Testis (tissue), 3 donors: ENCODE measurements around the gene POLK. TPM values are rescaled to one million over a fixed set of nuclear protein-coding genes. Genes with fewer than 3 reads are reported as not detected.

ENCODE experiments used
- DNase-seq: peaks from one replicate; pipeline ENCODE4 v3.0.0-alpha.2; 2019
- H3K27ac ChIP-seq, 2 donors: fragments of 200-600 bp; sonication (generic); one replicate each; pipeline ENCODE4 v1.5.1; 2019
- H3K27me3 ChIP-seq: fragments of 200-600 bp; sonication (generic); one replicate; pipeline ENCODE4 v1.5.1; 2019
- H3K36me3 ChIP-seq: fragments of 200-600 bp; sonication (generic); one replicate; pipeline ENCODE4 v1.5.1; 2017; ENCODE audit warnings: low read depth; ENCODE audit errors: missing control alignments
- H3K4me1 ChIP-seq: fragments of 200-600 bp; sonication (generic); one replicate; pipeline ENCODE4 v1.5.1; 2019
- H3K4me3 ChIP-seq, 2 donors: fragments of 200-600 bp; sonication (generic); one replicate each; pipeline ENCODE4 v1.5.1; 2017 to 2019
- H3K9me3 ChIP-seq: fragments of 200-600 bp; sonication (generic); one replicate; pipeline ENCODE4 v1.5.1; 2017
- POLR2A ChIP-seq: fragments of 450-650 bp; IDR thresholded peaks from one replicate; pipeline ENCODE4 v1.6.1; 2017; ENCODE audit warnings: antibody characterized with exemption, mild to moderate bottlenecking, moderate library complexity
- WGBS, 2 donors: methylation state at CpG; one replicate each; pipeline ENCODE4 v1.1.5; 2018; 5-methylcytosine and 5-hydroxymethylcytosine counted together
- intact Hi-C: fragments of 100-400 bp; cut with DNase I; formaldehyde crosslinking; loops from one replicate; pipeline ENCODE4 v1.15.1; 2023; ENCODE audit warnings: low total_unique reads
- polyA plus RNA-seq: library from polyadenylated mRNA; stranded (reverse); fragments of 350-450 nt; fragmentation: Illumina TruSeq; extraction: RNeasy Lipid Tissue Mini Kit (QIAGEN cat#74804); gene quantifications from one replicate; pipeline ENCODE4 v1.2.3, GENCODE V29; 2014; ENCODE audit warnings: low read depth, low replicate concordance; ENCODE audit not compliant: insufficient read depth
- total RNA-seq, 2 donors: library from RNA; depleted of rRNA; stranded (reverse); fragments of >200 nt; gene quantifications; one replicate each; pipeline ENCODE4 v1.2.3, GENCODE V29; 2016
- TF ChIP-seq, protein P1 (sequence below), 3 experiments: fragments of 450-650 bp in 2 of 3; fragments of 200-600 bp in 1 of 3; sonication (generic) in 1 of 3; IDR thresholded peaks; one replicate each; pipeline ENCODE4 v1.5.1; 2016 to 2019; ENCODE audit warnings: antibody characterized with exemption in 3 of 3, mild to moderate bottlenecking in 2 of 3, moderate library complexity in 1 of 3

The POLK gene
- total and polyA plus RNA-seq, 3 donors from 2014 or later = 23.3 to 56.7 (median 41.0) TPM

DNA sequence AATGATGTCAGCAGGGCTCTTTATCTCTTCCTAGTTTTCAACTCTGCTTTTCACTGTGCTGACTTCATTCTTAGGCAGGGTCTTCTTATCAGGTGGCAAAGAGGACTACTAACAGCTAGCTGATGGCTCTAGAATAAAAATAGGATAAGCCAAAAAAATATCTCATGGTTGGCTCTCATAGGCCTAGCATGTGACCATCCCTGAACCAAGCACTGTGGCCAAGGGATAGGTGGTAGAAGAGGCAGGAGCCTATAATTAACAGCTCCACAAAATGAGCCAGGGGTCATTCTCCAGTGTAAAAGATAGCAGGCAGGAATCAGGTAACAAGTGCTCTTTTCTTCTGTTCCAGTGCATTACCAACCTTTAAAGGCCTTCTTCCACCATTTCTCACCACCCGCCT, 120.6 kb downstream of the POLK start:
- Histone ChIP-seq H3K9me3 (no peaks in the 10 kb centered on the region), H3K27ac (no peak overlapping the region), H3K27me3 (no peaks in the 10 kb centered on the region), H3K4me1 (no peaks in the 10 kb centered on the region), H3K4me3 (no peak overlapping the region), H3K36me3 (no peaks in the 10 kb centered on the region)
- intact Hi-C loops = no loop called here
- 89 to 100% methylated on average over 1 of the region's 1 CpG for WGBS, 2 donors
- DNase-seq = no peak
- TF ChIP-seq, protein P1, sequence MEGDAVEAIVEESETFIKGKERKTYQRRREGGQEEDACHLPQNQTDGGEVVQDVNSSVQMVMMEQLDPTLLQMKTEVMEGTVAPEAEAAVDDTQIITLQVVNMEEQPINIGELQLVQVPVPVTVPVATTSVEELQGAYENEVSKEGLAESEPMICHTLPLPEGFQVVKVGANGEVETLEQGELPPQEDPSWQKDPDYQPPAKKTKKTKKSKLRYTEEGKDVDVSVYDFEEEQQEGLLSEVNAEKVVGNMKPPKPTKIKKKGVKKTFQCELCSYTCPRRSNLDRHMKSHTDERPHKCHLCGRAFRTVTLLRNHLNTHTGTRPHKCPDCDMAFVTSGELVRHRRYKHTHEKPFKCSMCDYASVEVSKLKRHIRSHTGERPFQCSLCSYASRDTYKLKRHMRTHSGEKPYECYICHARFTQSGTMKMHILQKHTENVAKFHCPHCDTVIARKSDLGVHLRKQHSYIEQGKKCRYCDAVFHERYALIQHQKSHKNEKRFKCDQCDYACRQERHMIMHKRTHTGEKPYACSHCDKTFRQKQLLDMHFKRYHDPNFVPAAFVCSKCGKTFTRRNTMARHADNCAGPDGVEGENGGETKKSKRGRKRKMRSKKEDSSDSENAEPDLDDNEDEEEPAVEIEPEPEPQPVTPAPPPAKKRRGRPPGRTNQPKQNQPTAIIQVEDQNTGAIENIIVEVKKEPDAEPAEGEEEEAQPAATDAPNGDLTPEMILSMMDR (IDR thresholded peaks at IDR 0.05) = no peak
- TF ChIP-seq POLR2A = no peak

DNA sequence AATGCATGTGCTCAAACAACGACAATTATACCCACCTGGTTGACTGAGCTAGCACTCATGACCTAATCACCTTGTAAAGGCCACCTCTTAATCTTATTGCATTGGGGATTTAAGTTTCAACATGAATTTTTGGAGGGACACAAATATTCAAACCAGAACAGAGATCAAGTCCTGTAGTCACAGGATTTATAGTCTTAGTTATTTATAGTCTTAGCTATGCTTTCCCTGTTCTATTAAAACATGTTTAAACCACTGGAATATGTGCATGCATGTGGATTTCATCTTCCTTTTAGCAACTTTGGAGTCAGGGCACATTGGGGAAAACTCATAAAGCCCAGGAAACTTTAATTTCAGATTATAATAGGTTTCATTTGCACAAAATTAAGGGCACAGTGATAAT, 126.3 kb downstream of the POLK start:
- DNase-seq = no peak
- Histone ChIP-seq H3K9me3 (no peaks in the 10 kb centered on the region), H3K36me3 (no peaks in the 10 kb centered on the region), H3K4me1 (no peaks in the 10 kb centered on the region), H3K27me3 (no peaks in the 10 kb centered on the region), H3K4me3 (no peak overlapping the region), H3K27ac (no peak overlapping the region)
- 90 to 94% methylated on average over 1 of the region's 1 CpG for WGBS, 2 donors
- TF ChIP-seq, protein P1 (IDR thresholded peaks at IDR 0.05) = no peak
- TF ChIP-seq POLR2A = no peak
- intact Hi-C loops = no loop called here

DNA sequence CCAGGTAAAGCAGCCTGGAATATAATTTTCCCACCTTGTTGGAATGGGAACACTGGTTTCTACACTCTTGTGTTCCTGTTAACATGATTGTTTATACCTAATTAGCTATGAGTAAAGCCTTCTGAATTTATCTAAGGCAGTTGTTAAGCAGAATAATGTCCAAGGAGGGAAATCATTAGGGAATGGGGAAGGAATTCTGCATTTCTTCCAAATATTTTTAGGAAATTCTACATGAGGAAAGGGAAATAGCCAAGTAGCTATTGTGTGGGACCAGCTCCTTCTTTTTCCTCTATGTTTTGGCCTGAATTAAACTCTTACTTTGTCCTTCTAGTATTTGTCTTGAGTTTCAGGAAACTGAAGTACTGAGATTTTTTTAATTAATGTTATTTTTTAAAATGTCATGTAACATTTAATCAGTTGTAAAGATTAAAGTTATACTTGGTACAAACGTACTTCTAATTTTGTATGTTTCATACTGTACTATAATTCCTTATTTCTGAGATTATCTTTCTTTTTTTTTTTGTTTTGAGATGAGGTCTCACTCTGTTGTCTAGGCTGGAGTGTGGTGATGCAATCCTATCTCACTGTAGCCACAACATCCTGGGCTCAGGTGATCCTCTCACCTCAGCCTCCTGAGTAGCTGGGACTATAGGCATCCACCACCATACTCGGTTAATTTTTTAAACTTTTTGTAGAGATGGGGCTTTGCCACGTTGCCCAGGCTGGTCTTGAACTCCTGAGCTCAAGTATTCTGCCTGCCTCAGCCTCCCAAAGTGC, 128.0 kb downstream of the POLK start:
- WGBS, 2 donors = 67 to 72% methylated on average over 3 of the region's 3 CpGs
- Histone ChIP-seq H3K9me3 (no peaks in the 10 kb centered on the region), H3K36me3 (no peaks in the 10 kb centered on the region), H3K27ac (no peak overlapping the region), H3K27me3 (no peaks in the 10 kb centered on the region), H3K4me3 (no peak overlapping the region), H3K4me1 (no peaks in the 10 kb centered on the region)
- DNase-seq = no peak
- intact Hi-C loops = no loop called here
- TF ChIP-seq, protein P1 (IDR thresholded peaks at IDR 0.05) = no peak
- TF ChIP-seq POLR2A = no peak

DNA sequence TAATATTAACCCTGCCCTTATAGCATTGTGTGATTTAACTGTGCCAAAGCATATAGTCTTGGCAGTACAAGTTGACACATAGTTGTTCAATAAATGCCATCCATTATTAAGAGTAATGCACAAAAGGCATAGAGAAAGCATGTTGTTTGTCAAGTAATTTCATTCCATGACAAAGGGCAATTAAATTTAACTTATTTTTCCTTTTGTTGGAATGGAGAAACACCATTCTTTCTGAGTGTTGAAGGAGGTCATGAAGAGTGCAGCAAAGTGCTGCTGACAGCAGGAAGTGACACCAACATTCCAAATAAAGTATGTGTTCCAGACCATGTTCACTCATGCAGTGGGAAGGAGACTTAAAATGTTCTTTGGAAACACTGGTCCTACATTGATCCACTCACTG, 128.7 kb downstream of the POLK start:
- H3K36me3 ChIP-seq = no peaks in the 10 kb centered on the region
- TF ChIP-seq POLR2A = no peak
- TF ChIP-seq, protein P1 (IDR thresholded peaks at IDR 0.05) = no peak
- no peak overlapping the region for H3K4me3 ChIP-seq
- no peaks in the 10 kb centered on the region for H3K4me1 ChIP-seq
- H3K9me3 ChIP-seq = no peaks in the 10 kb centered on the region
- H3K27me3 ChIP-seq = no peaks in the 10 kb centered on the region
- no peak overlapping the region for H3K27ac ChIP-seq
- no peak for DNase-seq
- intact Hi-C loops = no loop called here

DNA sequence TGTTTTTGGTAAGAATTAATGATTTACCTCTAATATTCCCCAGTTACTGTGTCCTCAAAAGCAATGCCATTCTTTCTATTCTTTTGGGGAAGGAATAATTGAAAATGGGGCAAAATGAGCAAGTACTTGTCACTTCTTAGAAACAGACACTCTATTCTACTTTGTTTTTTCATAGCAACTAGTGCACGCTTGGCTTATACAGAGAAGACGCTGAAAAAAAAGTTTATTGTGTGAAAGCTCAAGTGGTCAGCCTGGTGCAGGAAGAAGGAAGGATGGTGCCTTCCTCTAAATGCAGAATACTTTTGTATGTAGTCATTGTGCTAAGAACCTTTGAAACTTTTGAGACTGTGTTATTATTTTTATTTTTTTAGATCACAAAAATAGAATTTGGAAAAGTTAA, 129.1 kb downstream of the POLK start:
- H3K9me3 ChIP-seq = no peaks in the 10 kb centered on the region
- H3K4me1 ChIP-seq = no peaks in the 10 kb centered on the region
- H3K27ac ChIP-seq = no peak overlapping the region
- DNase-seq = no peak
- WGBS, 2 donors = 86 to 89% methylated on average over 2 of the region's 2 CpGs
- intact Hi-C loops = no loop called here
- no peaks in the 10 kb centered on the region for H3K36me3 ChIP-seq
- TF ChIP-seq, protein P1 (IDR thresholded peaks at IDR 0.05) = no peak
- no peak for TF ChIP-seq POLR2A
- no peak overlapping the region for H3K4me3 ChIP-seq
- no peaks in the 10 kb centered on the region for H3K27me3 ChIP-seq
